ENCODE data around the gene PKD1L1.

GRCh38 chr7:47914717-47915615 lies 33.3 kb downstream of the PKD1L1 start:
- no peak for TF ChIP-seq CTCF (IDR thresholded peaks at IDR 0.05)
- TF ChIP-seq POLR2A (IDR thresholded peaks at IDR 0.05) = no peak
